Activated naive CD8-positive, alpha-beta T cell treated with anti-CD3 and anti-CD28 coated beads, Interleukin-2, amount 10 ng/mL, durations not matched to agents 7 days and 5 days (primary cell): ENCODE measurements around the gene ZCCHC24. TPM values are rescaled to one million over a fixed set of nuclear protein-coding genes. Genes with fewer than 3 reads are reported as not detected.

ENCODE experiments used
- ATAC-seq: fragments of 150-1000 bp; cut with Tn5 transposase; one replicate; pipeline ENCODE4 v1.10.0; 2021; ENCODE audit warnings: low read depth, moderate library complexity
- POLR2A ChIA-PET: fragments of 350-600 bp; sonication (Branson Sonifier 250); formaldehyde crosslinking; loops from one replicate; lab custom pipeline; 2021; ENCODE audit warnings: antibody characterized with exemption; lab: Charles Lee
- DNase-seq: peaks from one replicate; pipeline ENCODE4 v3.0.0; 2021
- H3K27ac Mint-ChIP-seq: one replicate; pipeline ENCODE4 v1.8.0; 2022; ENCODE audit warnings: mild to moderate bottlenecking, mixed read lengths
- H3K27me3 Mint-ChIP-seq: one replicate; pipeline ENCODE4 v1.8.0; 2022; ENCODE audit warnings: mild to moderate bottlenecking, moderate library complexity, mixed read lengths
- H3K36me3 Mint-ChIP-seq: one replicate; pipeline ENCODE4 v1.8.0; 2021; ENCODE audit warnings: mild to moderate bottlenecking, mixed read lengths
- H3K4me1 Mint-ChIP-seq: one replicate; pipeline ENCODE4 v1.8.0; 2021; ENCODE audit warnings: mixed read lengths
- H3K4me3 Mint-ChIP-seq: one replicate; pipeline ENCODE4 v1.8.0; 2022; ENCODE audit warnings: mild to moderate bottlenecking, moderate library complexity, mixed read lengths
- H3K9me3 Mint-ChIP-seq: one replicate; pipeline ENCODE4 v1.8.0; 2021; ENCODE audit warnings: mixed read lengths
- total RNA-seq, 2 experiments: library from RNA; stranded (reverse); gene quantifications; one replicate each; pipeline ENCODE4 v1.2.3, GENCODE V29; 2021

The ZCCHC24 gene
- total RNA-seq, 2 experiments from 2014 or later, result 2.4 to 3.2 TPM

DNA sequence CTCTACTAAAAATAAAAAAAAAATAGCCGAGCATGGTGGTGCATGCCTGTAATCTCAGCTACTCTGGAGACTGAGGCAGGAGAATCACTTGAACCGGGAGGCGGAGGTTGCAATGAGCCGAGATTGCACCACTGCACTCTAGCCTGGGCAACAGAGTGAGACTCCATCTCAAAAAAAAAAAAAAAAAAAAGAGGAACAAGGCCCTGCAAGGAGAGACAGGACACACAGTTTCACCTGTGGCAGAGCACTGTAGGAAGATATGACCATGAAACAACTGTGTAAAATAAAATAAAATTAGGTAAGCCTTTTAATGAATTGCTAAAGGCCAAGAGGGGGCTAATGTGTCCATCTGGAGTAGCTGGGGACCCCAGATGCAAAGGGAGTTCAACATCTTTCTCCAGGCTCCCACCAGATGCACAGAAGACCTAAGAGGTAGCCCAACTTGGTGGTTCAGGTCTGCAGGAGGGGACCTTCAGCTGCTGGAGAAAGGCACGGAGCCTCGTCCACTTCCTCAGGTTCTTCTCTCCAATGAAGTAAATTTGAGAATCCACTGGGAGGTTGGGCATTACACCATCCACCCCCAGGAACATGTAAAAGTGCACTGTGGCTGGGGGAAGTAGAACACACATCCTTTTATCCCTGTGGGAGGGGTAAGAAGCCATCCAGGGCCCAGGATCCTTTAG is 85.5 kb downstream of the ZCCHC24 start:
- no peak overlapping the region for H3K4me3 Mint-ChIP-seq
- peaks cover 23% of the 10 kb centered on the region for H3K27me3 Mint-ChIP-seq
- peaks cover 19% of the 10 kb centered on the region for H3K4me1 Mint-ChIP-seq
- H3K9me3 Mint-ChIP-seq, result no peaks in the 10 kb centered on the region
- POLR2A ChIA-PET, result no interaction called here
- H3K36me3 Mint-ChIP-seq, result peaks cover 17% of the 10 kb centered on the region
- DNase-seq (no peak), ATAC-seq (no peak)
- H3K27ac Mint-ChIP-seq, result no peak overlapping the region

DNA sequence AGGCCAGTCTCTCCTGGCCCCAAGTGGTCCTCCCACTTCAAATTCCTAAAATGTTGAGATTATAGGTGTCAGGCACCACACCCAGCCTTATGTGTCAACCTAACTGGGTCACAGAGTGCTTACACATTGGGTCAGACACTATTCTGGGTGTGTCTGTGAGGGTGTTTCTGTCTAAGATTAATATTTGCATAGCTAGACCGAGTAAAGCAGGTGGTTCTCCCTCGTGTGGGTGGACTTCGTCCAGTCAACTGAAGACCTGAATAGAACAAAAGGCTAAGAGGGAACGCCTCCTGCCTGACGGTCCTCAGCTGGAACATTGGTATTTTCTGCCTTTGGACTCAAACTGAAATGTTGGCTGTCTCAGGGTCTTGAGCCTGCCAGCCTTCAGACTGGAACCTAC is 86.6 kb downstream of the ZCCHC24 start:
- POLR2A ChIA-PET, result interaction anchor here (1.6 kb wide), 1 partner anchor 11 kb away, joined by 6 read pairs; the partner anchor contains the start of gene PPIF
- ATAC-seq (no peak), DNase-seq (no peak)
- Mint-ChIP-seq H3K4me1 (peaks cover 30% of the 10 kb centered on the region), H3K27ac (no peak overlapping the region), H3K36me3 (peaks cover 26% of the 10 kb centered on the region), H3K4me3 (no peak overlapping the region), H3K9me3 (no peaks in the 10 kb centered on the region), H3K27me3 (peaks cover 11% of the 10 kb centered on the region)

- ATAC-seq, result no peak
- POLR2A ChIA-PET, result interaction anchor here (0.6 to 1.6 kb wide), 3 partner anchors 9 to 106 kb away, joined by 3 to 6 read pairs (median 3); partner anchors contain the start of gene PPIF
- H3K27ac Mint-ChIP-seq, result no peak overlapping the region
- H3K9me3 Mint-ChIP-seq, result no peaks in the 10 kb centered on the region
- H3K4me1 Mint-ChIP-seq, result peaks cover 41% of the 10 kb centered on the region
- no peak overlapping the region for H3K4me3 Mint-ChIP-seq
- H3K27me3 Mint-ChIP-seq, result no peaks in the 10 kb centered on the region
- peaks cover 37% of the 10 kb centered on the region for H3K36me3 Mint-ChIP-seq
- DNase-seq, result no peak
Measured at GRCh38 chr10:79357180-79357579, 88.2 kb downstream of the ZCCHC24 start.

- no peak overlapping the region for H3K4me3 Mint-ChIP-seq
- ATAC-seq (no peak), DNase-seq (peak; percentile 22)
- peaks cover 32% of the 10 kb centered on the region for H3K4me1 Mint-ChIP-seq
- H3K27ac Mint-ChIP-seq, result no peak overlapping the region
- H3K27me3 Mint-ChIP-seq, result no peaks in the 10 kb centered on the region
- POLR2A ChIA-PET, result no interaction called here
- peaks cover 40% of the 10 kb centered on the region for H3K36me3 Mint-ChIP-seq
- no peaks in the 10 kb centered on the region for H3K9me3 Mint-ChIP-seq
Measured at GRCh38 chr10:79356104-79356503, 89.3 kb downstream of the ZCCHC24 start.

GRCh38 chr10:79355420-79356017 is 89.9 kb downstream of the ZCCHC24 start:
- no peak overlapping the region for H3K4me3 Mint-ChIP-seq
- no peak for ATAC-seq
- no peaks in the 10 kb centered on the region for H3K9me3 Mint-ChIP-seq
- H3K27me3 Mint-ChIP-seq, result no peaks in the 10 kb centered on the region
- peaks cover 40% of the 10 kb centered on the region for H3K36me3 Mint-ChIP-seq
- no peak for DNase-seq
- H3K27ac Mint-ChIP-seq, result no peak overlapping the region
- H3K4me1 Mint-ChIP-seq, result peaks cover 32% of the 10 kb centered on the region
- POLR2A ChIA-PET, result no interaction called here

GRCh38 chr10:79354615-79355014 is 90.8 kb downstream of the ZCCHC24 start:
- H3K27ac Mint-ChIP-seq, result no peak overlapping the region
- H3K4me1 Mint-ChIP-seq, result peaks cover 41% of the 10 kb centered on the region
- H3K4me3 Mint-ChIP-seq, result peak overlapping the region; percentile 20
- no peaks in the 10 kb centered on the region for H3K27me3 Mint-ChIP-seq
- H3K9me3 Mint-ChIP-seq, result no peaks in the 10 kb centered on the region
- POLR2A ChIA-PET, result interaction anchor here (0.9 to 1.0 kb wide), 2 partner anchors 33 to 38 kb away, joined by 3 read pairs; no protein-coding TSS in a partner anchor
- ATAC-seq (no peak), DNase-seq (no peak)
- H3K36me3 Mint-ChIP-seq, result peaks cover 48% of the 10 kb centered on the region

DNA sequence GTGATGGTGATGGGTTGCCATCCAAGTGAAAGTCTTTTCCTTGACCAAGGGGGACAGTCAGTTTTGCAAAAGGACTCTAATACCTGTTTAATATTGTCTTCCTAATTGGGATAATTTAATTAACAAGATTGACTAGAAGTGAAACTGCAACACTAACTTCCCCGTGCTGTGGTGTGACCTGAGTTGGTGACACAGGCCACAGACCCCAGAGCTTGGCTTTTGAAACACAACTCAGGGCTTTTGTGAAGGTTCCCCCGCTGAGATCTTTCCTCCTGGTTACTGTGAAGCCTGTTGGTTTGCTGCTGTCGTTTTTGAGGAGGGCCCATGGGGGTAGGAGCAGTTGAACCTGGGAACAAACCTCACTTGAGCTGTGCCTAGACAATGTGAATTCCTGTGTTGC is 91.3 kb downstream of the ZCCHC24 start:
- ATAC-seq (peak; percentile 61), DNase-seq (no peak)
- POLR2A ChIA-PET, result interaction anchor here (0.6 to 1.0 kb wide), 3 partner anchors 11 to 37 kb away, joined by 3 read pairs; no protein-coding TSS in a partner anchor
- peaks cover 45% of the 10 kb centered on the region for H3K4me1 Mint-ChIP-seq
- H3K27me3 Mint-ChIP-seq, result no peaks in the 10 kb centered on the region
- peaks cover 50% of the 10 kb centered on the region for H3K36me3 Mint-ChIP-seq
- H3K9me3 Mint-ChIP-seq, result no peaks in the 10 kb centered on the region
- peak overlapping the region; percentile 51 for H3K27ac Mint-ChIP-seq
- peak overlapping the region; percentile 20 for H3K4me3 Mint-ChIP-seq

DNA sequence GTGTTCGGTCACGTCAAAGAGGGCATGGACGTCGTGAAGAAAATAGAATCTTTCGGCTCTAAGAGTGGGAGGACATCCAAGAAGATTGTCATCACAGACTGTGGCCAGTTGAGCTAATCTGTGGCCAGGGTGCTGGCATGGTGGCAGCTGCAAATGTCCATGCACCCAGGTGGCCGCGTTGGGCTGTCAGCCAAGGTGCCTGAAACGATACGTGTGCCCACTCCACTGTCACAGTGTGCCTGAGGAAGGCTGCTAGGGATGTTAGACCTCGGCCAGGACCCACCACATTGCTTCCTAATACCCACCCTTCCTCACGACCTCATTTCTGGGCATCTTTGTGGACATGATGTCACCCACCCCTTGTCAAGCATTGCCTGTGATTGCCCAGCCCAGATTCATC is 91.7 kb downstream of the ZCCHC24 start:
- no peaks in the 10 kb centered on the region for H3K9me3 Mint-ChIP-seq
- peak overlapping the region; percentile 20 for H3K4me3 Mint-ChIP-seq
- H3K36me3 Mint-ChIP-seq, result peaks cover 53% of the 10 kb centered on the region
- H3K27me3 Mint-ChIP-seq, result no peaks in the 10 kb centered on the region
- ATAC-seq, result peak; percentile 8
- H3K4me1 Mint-ChIP-seq, result peaks cover 47% of the 10 kb centered on the region
- POLR2A ChIA-PET, result interaction anchor here (0.6 to 1.0 kb wide), 3 partner anchors 12 to 37 kb away, joined by 3 read pairs; no protein-coding TSS in a partner anchor
- H3K27ac Mint-ChIP-seq, result peak overlapping the region; percentile 51
- no peak for DNase-seq

GRCh38 chr10:79353000-79353406 is 92.4 kb downstream of the ZCCHC24 start:
- ATAC-seq, result no peak
- Mint-ChIP-seq H3K4me3 (no peak overlapping the region), H3K4me1 (peaks cover 51% of the 10 kb centered on the region), H3K36me3 (peaks cover 59% of the 10 kb centered on the region), H3K9me3 (no peaks in the 10 kb centered on the region), H3K27ac (peak overlapping the region; percentile 51), H3K27me3 (no peaks in the 10 kb centered on the region)
- POLR2A ChIA-PET, result no interaction called here
- no peak for DNase-seq

- no peaks in the 10 kb centered on the region for H3K9me3 Mint-ChIP-seq
- peak overlapping the region; percentile 30 for H3K27ac Mint-ChIP-seq
- H3K36me3 Mint-ChIP-seq, result peaks cover 59% of the 10 kb centered on the region
- no peak overlapping the region for H3K4me3 Mint-ChIP-seq
- ATAC-seq, result no peak
- no peak for DNase-seq
- H3K27me3 Mint-ChIP-seq, result no peaks in the 10 kb centered on the region
- POLR2A ChIA-PET, result no interaction called here
- peaks cover 51% of the 10 kb centered on the region for H3K4me1 Mint-ChIP-seq
Measured at GRCh38 chr10:79352035-79352877, 93.2 kb downstream of the ZCCHC24 start.

DNA sequence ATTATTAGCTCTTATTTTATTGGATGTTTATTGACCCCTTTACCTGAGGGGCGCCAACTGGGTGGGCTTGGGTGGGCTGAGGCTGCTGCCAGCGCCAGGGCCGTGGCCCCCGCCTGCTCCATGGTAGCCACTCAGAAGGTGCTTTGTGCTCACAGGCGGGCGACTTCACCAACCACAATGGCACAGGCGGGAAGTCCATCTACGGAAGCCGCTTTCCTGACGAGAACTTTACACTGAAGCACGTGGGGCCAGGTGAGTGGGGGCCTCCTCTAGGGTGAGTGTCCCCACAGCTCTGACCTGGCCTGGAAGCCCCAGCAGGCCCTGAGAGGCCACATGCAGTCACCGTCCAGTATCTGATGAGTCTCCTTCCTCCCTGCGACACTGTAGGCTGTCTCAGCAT is 94.1 kb downstream of the ZCCHC24 start:
- Mint-ChIP-seq H3K4me3 (no peak overlapping the region), H3K27ac (no peak overlapping the region), H3K4me1 (peaks cover 51% of the 10 kb centered on the region), H3K9me3 (no peaks in the 10 kb centered on the region), H3K27me3 (no peaks in the 10 kb centered on the region), H3K36me3 (peaks cover 53% of the 10 kb centered on the region)
- ATAC-seq (no peak), DNase-seq (no peak)
- POLR2A ChIA-PET, result no interaction called here

- Mint-ChIP-seq H3K36me3 (peaks cover 47% of the 10 kb centered on the region), H3K9me3 (no peaks in the 10 kb centered on the region), H3K27ac (no peak overlapping the region), H3K27me3 (no peaks in the 10 kb centered on the region), H3K4me1 (peaks cover 47% of the 10 kb centered on the region), H3K4me3 (no peak overlapping the region)
- ATAC-seq (no peak), DNase-seq (no peak)
- POLR2A ChIA-PET, result no interaction called here
Measured at GRCh38 chr10:79350407-79351154, 94.8 kb downstream of the ZCCHC24 start.
